Upper lobe of left lung (tissue), 6 donors: Measurements from ENCODE around the gene MTA2. TPM values are rescaled to one million over a fixed set of nuclear protein-coding genes. Genes with fewer than 3 reads are reported as not detected.

Experiments
- ATAC-seq, 2 donors: fragments of 200-7000 bp; cut with Tn5 transposase; one replicate each; pipeline ENCODE4 v1.9.1; 2022; ENCODE audit warnings: mild to moderate bottlenecking in 2 of 2, moderate library complexity in 2 of 2; ENCODE audit not compliant: low FRiP score in 2 of 2
- DNase-seq, 2 donors: peaks; one replicate each; pipeline ENCODE4 v3.0.0-alpha.2; 2019 to 2020
- H3K27ac ChIP-seq, 4 donors: fragments of 200-600 bp; sonication (generic); one replicate each; pipeline ENCODE4 v1.5.1; 2016 to 2019
- H3K27me3 ChIP-seq, 4 donors: fragments of 200-600 bp; sonication (generic); one replicate each; pipeline ENCODE4 v1.5.1; 2017 to 2019
- H3K36me3 ChIP-seq, 4 donors: fragments of 200-600 bp; sonication (generic); one replicate each; pipeline ENCODE4 v1.5.1; 2016 to 2019
- H3K4me1 ChIP-seq, 4 donors: fragments of 200-600 bp; sonication (generic); one replicate each; pipeline ENCODE4 v1.5.1; 2018 to 2019
- H3K4me3 ChIP-seq, 4 donors: fragments of 200-600 bp; sonication (generic); one replicate each; pipeline ENCODE4 v1.5.1; 2017 to 2019; ENCODE audit warnings: mild to moderate bottlenecking in 2 of 4, moderate library complexity in 1 of 4
- H3K9me3 ChIP-seq, 4 donors: fragments of 200-600 bp; sonication (generic); one replicate each; pipeline ENCODE4 v1.5.1; 2018 to 2019
- EP300 ChIP-seq, 4 donors: sonication (generic); formaldehyde crosslinking; IDR thresholded peaks; one replicate each; pipeline ENCODE4 v1.5.1; 2017; ENCODE audit warnings: antibody characterized with exemption in 4 of 4, control low read depth in 2 of 4
- POLR2A ChIP-seq, 4 donors: fragments of 450-650 bp; IDR thresholded peaks; one replicate each; pipeline ENCODE4 v1.5.1; 2016 to 2017; ENCODE audit warnings: antibody characterized with exemption in 4 of 4, mild to moderate bottlenecking in 2 of 4
- POLR2AphosphoS5 ChIP-seq, 2 donors: sonication (generic); formaldehyde crosslinking; IDR thresholded peaks; one replicate each; pipeline ENCODE4 v1.5.1; 2017; ENCODE audit warnings: antibody characterized with exemption in 2 of 2
- WGBS, 2 donors: methylation state at CpG; one replicate each; pipeline ENCODE4 v1.1.5; 2017 to 2018; 5-methylcytosine and 5-hydroxymethylcytosine counted together
- total RNA-seq, 6 donors: library from RNA; depleted of rRNA in 4 of 6; stranded (reverse); fragments of >200 nt in 4 of 6; gene quantifications; one replicate each; pipeline versions ENCODE4 v1.1.0 to v1.2.1, GENCODE V29; 2016 to 2021
- TF ChIP-seq, protein P1 (sequence below), 6 experiments: fragments of 450-650 bp in 4 of 6; fragments of 200-600 bp in 2 of 6; sonication (generic) in 2 of 6; IDR thresholded peaks; one replicate each; pipeline ENCODE4 v1.5.1; 2016 to 2019; ENCODE audit warnings: antibody characterized with exemption in 6 of 6
- donor health status: DM: no; HTN: no; CAD: no; lungs with moderate emphysema.
- donor health status: DM: no; HTN: yes; CAD: no; lungs with severe emphysema.

MTA2 gene
- total RNA-seq, 6 donors from 2014 or later = 57.6 to 88.0 (median 69.8) TPM

DNA sequence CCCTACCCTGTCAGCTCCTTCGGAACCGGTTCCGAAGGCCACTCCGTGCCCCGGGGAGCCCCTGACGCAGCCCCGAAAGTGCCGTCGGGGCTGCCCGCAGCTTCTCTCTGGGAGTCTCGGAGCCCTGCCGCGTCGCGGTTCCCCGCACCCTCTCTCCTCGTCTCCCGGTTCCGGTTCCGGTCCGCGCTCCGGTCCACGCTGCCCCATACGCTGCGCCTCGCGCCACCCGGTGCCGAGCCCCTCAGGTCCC, 618 bp downstream of the MTA2 start:
- 0% methylated on average over 17 of the region's 30 CpGs; no CpG with 5 or more reads in 1 of the 2 donors for WGBS, 2 donors
- peak in 1 of 2 donors; percentile 58 for ATAC-seq
- peak in 1 of 2 donors; percentile 63 for DNase-seq
- Histone ChIP-seq H3K4me1 (peaks cover 32 to 44% (median 36%) of the 10 kb centered on the region in 4 donors), H3K9me3 (no peaks in the 10 kb centered on the region), H3K36me3 (peaks cover 23 to 53% (median 41%) of the 10 kb centered on the region in 4 donors), H3K4me3 (peak overlapping the region; percentile 59 to 91 (median 80)), H3K27ac (peak overlapping the region; percentile 91 to 100 (median 97)), H3K27me3 (no peaks in the 10 kb centered on the region)
- TF ChIP-seq POLR2A (IDR thresholded peaks at IDR 0.05) (no peak), POLR2AphosphoS5 (IDR thresholded peaks at IDR 0.05) (peak in 1 of 2 donors; percentile 8), EP300 (IDR thresholded peaks at IDR 0.05) (no peak)
- TF ChIP-seq, protein P1, sequence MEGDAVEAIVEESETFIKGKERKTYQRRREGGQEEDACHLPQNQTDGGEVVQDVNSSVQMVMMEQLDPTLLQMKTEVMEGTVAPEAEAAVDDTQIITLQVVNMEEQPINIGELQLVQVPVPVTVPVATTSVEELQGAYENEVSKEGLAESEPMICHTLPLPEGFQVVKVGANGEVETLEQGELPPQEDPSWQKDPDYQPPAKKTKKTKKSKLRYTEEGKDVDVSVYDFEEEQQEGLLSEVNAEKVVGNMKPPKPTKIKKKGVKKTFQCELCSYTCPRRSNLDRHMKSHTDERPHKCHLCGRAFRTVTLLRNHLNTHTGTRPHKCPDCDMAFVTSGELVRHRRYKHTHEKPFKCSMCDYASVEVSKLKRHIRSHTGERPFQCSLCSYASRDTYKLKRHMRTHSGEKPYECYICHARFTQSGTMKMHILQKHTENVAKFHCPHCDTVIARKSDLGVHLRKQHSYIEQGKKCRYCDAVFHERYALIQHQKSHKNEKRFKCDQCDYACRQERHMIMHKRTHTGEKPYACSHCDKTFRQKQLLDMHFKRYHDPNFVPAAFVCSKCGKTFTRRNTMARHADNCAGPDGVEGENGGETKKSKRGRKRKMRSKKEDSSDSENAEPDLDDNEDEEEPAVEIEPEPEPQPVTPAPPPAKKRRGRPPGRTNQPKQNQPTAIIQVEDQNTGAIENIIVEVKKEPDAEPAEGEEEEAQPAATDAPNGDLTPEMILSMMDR (IDR thresholded peaks at IDR 0.05) = no peak

DNA sequence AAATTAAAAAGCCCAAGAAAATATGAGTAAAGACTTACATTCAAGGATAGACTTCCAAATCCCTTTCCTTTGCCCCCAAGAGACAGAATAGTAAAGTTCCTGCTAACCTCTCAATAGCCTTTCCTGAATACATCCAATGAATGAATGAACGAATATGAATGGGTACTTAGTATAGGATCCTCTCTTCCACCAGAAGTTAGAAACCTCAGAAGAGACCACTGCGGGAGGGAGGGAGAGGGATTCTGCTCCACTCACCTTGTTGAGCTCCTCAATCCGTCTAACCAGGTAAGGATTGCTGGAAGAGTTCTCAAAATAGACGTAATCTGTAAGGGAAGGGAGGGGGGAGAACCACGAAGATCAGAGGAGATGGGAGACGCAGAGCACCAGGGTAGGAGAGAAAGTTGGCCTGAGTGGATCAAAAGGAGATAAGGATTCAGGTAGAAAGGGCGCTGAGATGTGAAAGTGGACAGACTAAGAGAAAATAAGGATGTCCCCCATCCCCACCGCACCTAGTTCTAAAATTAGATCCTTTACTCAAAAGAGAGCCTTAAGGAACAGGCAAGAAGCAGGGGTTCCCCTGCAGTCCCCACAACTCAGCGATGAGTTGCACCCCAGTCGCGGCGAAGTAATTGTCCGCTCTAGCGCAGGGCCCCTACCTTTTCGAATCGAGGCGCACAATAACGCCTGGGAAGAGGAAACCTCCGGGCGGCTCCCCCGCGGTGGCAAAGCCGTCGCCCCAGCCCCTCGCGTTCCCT, 1.1 kb downstream of the MTA2 start:
- DNase-seq = no peak

DNA sequence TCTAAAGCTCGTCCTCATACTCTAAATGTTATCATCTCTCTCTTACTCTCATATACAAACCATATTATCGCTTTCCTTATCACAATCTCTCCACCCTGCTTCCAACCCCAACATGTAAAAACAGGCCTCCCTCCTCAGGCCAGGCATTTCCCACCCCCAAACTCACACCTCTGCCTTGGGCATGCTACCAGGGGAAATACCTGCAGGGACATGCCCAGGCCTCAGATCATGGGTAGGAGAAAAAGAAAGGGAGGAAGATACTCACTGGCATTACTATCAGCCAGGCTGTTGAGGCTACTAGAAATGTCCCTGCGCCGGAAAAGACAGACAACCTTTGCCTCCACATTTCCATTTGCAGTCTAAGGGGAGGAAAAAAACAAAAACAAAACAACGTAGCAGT, 1.8 kb downstream of the MTA2 start:
- no peaks in the 10 kb centered on the region for H3K9me3 ChIP-seq
- ATAC-seq (no peak), DNase-seq (no peak)
- H3K4me1 ChIP-seq = peaks cover 32 to 44% (median 36%) of the 10 kb centered on the region in 4 donors
- H3K27ac ChIP-seq = peak overlapping the region; percentile 44 to 100 (median 76)
- peaks cover 20 to 53% (median 42%) of the 10 kb centered on the region in 4 donors for H3K36me3 ChIP-seq
- peak overlapping the region; percentile 59 to 91 (median 80) for H3K4me3 ChIP-seq
- H3K27me3 ChIP-seq = no peaks in the 10 kb centered on the region
- TF ChIP-seq POLR2A (IDR thresholded peaks at IDR 0.05) (no peak), POLR2AphosphoS5 (IDR thresholded peaks at IDR 0.05) (no peak), EP300 (IDR thresholded peaks at IDR 0.05) (no peak)
- TF ChIP-seq, protein P1 (IDR thresholded peaks at IDR 0.05) = no peak
- 41 to 59% methylated on average over 5 of the region's 5 CpGs for WGBS, 2 donors

More for the DNA sequence above, 1.1 kb downstream of the MTA2 start:
- Histone ChIP-seq H3K36me3 (peaks cover 22 to 53% (median 41%) of the 10 kb centered on the region in 4 donors), H3K4me3 (peak overlapping the region; percentile 59 to 91 (median 80)), H3K4me1 (peaks cover 32 to 44% (median 36%) of the 10 kb centered on the region in 4 donors), H3K27me3 (no peaks in the 10 kb centered on the region), H3K9me3 (no peaks in the 10 kb centered on the region), H3K27ac (peak overlapping the region; percentile 91 to 100 (median 97))
- no peak for TF ChIP-seq POLR2AphosphoS5 (IDR thresholded peaks at IDR 0.05)
- TF ChIP-seq, protein P1 (IDR thresholded peaks at IDR 0.05) = no peak
- no peak for TF ChIP-seq EP300 (IDR thresholded peaks at IDR 0.05)
- no peak for TF ChIP-seq POLR2A (IDR thresholded peaks at IDR 0.05)
- 1 to 2% methylated on average over 14 to 24 of the region's 26 CpGs for WGBS, 2 donors
- ATAC-seq = no peak

DNA sequence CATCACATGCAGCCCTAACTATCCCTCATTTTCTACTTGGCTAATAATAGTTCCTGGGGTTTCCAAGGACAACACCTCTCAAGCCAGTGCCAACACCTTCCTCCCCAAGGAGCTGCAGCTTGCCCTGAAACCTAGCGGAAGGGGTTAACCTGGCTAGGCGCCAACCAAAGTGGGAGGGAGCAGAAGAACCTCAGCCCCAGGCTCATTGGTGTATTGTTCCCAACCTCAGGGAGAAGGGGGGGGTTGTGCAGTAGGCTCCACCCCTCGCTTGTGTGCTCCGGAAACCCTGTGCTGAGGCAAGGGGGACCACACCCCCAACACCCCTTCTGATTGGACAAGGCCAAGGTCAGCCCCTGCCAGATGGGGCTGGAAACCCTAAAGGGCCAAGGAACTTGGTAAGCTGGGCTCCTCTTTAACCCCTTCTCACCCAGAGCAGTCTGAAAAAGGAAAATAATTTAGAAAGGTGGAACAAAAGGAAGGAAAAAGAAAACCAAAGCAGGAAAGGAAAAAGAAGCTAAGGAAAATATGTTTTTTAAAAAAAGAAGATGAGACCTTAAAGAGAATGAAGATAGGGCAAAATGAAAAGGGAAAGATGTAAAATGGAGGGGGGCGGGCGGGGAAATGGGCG, 2.5 kb downstream of the MTA2 start:
- TF ChIP-seq EP300 (IDR thresholded peaks at IDR 0.05) = no peak
- peak in 1 of 4 donors; percentile 9 for TF ChIP-seq POLR2A (IDR thresholded peaks at IDR 0.05)
- TF ChIP-seq POLR2AphosphoS5 (IDR thresholded peaks at IDR 0.05) = peak; percentile 50 to 76
- TF ChIP-seq, protein P1 (IDR thresholded peaks at IDR 0.05) = no peak
- peaks cover 32 to 44% (median 36%) of the 10 kb centered on the region in 4 donors for H3K4me1 ChIP-seq
- DNase-seq = peak in 1 of 2 donors; percentile 91
- WGBS, 2 donors = 40 to 74% methylated on average over 3 to 7 of the region's 7 CpGs
- H3K4me3 ChIP-seq = peak overlapping the region in 2 of 4 donors; percentile 76 to 85
- no peaks in the 10 kb centered on the region for H3K27me3 ChIP-seq
- peaks cover 21 to 54% (median 45%) of the 10 kb centered on the region in 4 donors for H3K36me3 ChIP-seq
- peak overlapping the region; percentile 45 to 100 (median 76) for H3K27ac ChIP-seq
- H3K9me3 ChIP-seq = no peaks in the 10 kb centered on the region
- ATAC-seq = peak; percentile 82 to 88
